ENCODE measurements around the gene TMEM60. TPM values are rescaled to one million over a fixed set of nuclear protein-coding genes. Genes with fewer than 3 reads are reported as not detected.
A peak's percentile ranks its signal among the peaks of the same experiment; 100 is the strongest.
"Not testable (repeated sequence)": the region's sequence is repeated elsewhere in the genome, so short reads cannot be mapped to it uniquely, and the experiment has no call there.

The TMEM60 gene
- total RNA-seq, 2 donors from 2014 or later, result 9.6 TPM; not detected in 1

DNA sequence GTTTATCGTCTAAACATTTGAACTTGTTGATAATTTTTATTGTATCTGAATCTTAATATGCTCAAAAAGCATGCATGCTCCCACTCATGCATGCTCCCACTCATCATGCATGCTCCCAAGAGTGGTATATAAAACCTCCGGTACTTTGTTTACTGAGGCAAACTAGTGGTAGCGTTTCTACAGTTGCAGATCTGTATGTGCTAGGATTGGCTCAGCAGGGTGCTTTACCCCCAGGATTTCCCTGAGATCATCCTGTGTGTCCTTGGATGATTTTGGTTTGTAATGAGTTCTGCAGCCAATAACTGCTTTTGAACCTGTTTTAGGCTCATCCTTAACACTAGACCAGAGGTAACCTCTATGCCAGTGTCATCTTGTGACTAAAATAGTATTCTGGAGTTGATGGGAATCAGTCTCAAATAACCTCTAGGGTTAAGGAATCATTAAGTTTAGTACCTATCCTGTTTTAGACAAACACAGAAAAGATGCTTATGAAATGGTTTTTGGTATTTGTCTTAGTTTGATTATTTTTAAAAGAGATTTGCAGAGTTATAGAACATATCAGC lies 40.8 kb upstream of the TMEM60 start:
- Histone ChIP-seq H3K4me1 (peaks cover 17% of the 10 kb centered on the region), H3K36me3 (replicated peaks in 1 of 2; ENCODE audit: insufficient read depth in 1 of 2, low read depth in 2 of 2) (no peaks in the 10 kb centered on the region), H3K9me3 (no peaks in the 10 kb centered on the region), H3K4me3 (no peak overlapping the region), H3K27me3 (no peaks in the 10 kb centered on the region), H3K27ac (no peak overlapping the region)
- ATAC-seq, result no peak
- TF ChIP-seq, protein P1, sequence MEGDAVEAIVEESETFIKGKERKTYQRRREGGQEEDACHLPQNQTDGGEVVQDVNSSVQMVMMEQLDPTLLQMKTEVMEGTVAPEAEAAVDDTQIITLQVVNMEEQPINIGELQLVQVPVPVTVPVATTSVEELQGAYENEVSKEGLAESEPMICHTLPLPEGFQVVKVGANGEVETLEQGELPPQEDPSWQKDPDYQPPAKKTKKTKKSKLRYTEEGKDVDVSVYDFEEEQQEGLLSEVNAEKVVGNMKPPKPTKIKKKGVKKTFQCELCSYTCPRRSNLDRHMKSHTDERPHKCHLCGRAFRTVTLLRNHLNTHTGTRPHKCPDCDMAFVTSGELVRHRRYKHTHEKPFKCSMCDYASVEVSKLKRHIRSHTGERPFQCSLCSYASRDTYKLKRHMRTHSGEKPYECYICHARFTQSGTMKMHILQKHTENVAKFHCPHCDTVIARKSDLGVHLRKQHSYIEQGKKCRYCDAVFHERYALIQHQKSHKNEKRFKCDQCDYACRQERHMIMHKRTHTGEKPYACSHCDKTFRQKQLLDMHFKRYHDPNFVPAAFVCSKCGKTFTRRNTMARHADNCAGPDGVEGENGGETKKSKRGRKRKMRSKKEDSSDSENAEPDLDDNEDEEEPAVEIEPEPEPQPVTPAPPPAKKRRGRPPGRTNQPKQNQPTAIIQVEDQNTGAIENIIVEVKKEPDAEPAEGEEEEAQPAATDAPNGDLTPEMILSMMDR (IDR thresholded peaks at IDR 0.05), result no peak
- no peak for TF ChIP-seq POLR2A (IDR thresholded peaks at IDR 0.05)
- WGBS, 2 donors, result 43 to 47% methylated on average over 3 of the region's 3 CpGs
- no peak for DNase-seq
- intact Hi-C loops (cut with DNase I), result no loop called here

DNA sequence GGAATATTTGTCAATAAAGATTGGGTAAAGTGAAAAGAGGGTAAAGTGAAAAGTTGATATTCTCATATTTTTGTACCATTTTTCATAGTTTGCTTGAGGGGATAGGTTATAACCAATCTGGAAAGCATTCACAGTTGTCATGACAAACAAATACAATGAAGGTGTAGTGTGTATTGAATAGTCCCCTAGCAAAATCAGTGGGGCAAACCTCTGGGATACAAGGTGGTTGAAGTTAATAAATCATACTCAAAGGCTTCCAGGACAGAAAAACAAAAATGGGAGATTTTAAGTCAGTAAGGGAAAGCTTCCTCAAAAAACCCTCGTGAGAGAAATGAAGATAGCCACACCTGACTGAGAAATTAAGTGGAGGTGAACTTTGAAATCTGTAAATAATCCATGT lies 39.7 kb upstream of the TMEM60 start:
- DNase-seq (no peak), ATAC-seq (peak; percentile 35)
- TF ChIP-seq POLR2A (IDR thresholded peaks at IDR 0.05), result no peak
- TF ChIP-seq, protein P1 (IDR thresholded peaks at IDR 0.05), result no peak
- Histone ChIP-seq H3K36me3 (replicated peaks in 1 of 2; ENCODE audit: insufficient read depth in 1 of 2, low read depth in 2 of 2) (no peaks in the 10 kb centered on the region), H3K4me3 (no peak overlapping the region), H3K9me3 (no peaks in the 10 kb centered on the region), H3K27ac (peak overlapping the region in 1 of 4 donors; percentile 39), H3K4me1 (peaks cover 17% of the 10 kb centered on the region), H3K27me3 (no peaks in the 10 kb centered on the region)
- intact Hi-C loops (cut with DNase I), result no loop called here
- 25 to 37% methylated on average over 1 of the region's 1 CpG for WGBS, 2 donors

DNA sequence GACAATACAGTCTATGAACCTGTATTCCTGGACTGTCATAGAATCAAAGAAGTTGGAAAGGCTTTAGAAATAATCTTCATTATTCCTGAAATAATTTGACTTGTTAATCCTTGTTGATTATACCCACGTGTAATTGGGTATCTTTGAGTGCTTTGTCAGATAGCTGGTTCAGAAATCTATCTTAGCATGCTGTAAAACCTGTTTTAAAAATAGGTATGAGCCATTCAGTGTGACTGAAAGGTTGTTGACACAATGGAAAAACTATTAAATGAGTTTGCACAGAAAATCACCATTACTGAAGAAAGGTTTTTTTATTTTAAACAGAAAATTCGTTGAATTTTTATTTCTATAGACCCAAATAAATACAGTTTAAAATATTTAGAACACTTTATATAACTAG lies 39.0 kb upstream of the TMEM60 start:
- peak overlapping the region in 1 of 4 donors; percentile 39 for H3K27ac ChIP-seq
- no peaks in the 10 kb centered on the region for H3K9me3 ChIP-seq
- TF ChIP-seq POLR2A (IDR thresholded peaks at IDR 0.05), result no peak
- TF ChIP-seq, protein P1 (IDR thresholded peaks at IDR 0.05), result no peak
- H3K27me3 ChIP-seq, result no peaks in the 10 kb centered on the region
- ATAC-seq (peak; percentile 64), DNase-seq (no peak)
- peaks cover 17% of the 10 kb centered on the region for H3K4me1 ChIP-seq
- H3K4me3 ChIP-seq, result no peak overlapping the region
- intact Hi-C loops (cut with DNase I), result no loop called here
- WGBS, 2 donors, result 6 to 13% methylated on average over 2 of the region's 2 CpGs
- no peaks in the 10 kb centered on the region for H3K36me3 ChIP-seq (replicated peaks in 1 of 2; ENCODE audit: insufficient read depth in 1 of 2, low read depth in 2 of 2)

DNA sequence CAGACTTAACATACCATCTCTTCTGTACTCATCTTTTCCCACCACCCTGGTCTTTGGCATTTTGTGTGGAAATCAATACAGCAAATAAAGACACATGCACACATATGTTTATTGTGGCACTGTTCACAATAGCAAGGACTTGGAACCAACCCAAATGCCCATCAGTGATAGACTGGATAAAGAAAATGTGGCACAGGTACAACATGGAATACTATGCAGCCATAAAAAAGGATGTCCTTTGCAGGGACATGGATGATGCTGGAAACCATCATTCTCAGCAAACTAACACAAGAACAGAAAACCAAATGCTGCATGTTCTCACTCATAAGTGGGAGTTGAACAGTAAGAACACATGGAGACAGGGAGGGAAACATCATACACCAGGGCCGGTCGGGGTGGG lies 38.2 kb upstream of the TMEM60 start:
- intact Hi-C loops (cut with DNase I); H3K27ac ChIP-seq; ATAC-seq; DNase-seq; H3K36me3 ChIP-seq (replicated peaks in 1 of 2; ENCODE audit: insufficient read depth in 1 of 2, low read depth in 2 of 2); H3K4me3 ChIP-seq; H3K9me3 ChIP-seq; H3K27me3 ChIP-seq: not testable (repeated sequence)
- WGBS, 2 donors, result 94 to 100% methylated on average over 2 of the region's 2 CpGs
- H3K4me1 ChIP-seq, result peaks cover 21% of the 10 kb centered on the region

DNA sequence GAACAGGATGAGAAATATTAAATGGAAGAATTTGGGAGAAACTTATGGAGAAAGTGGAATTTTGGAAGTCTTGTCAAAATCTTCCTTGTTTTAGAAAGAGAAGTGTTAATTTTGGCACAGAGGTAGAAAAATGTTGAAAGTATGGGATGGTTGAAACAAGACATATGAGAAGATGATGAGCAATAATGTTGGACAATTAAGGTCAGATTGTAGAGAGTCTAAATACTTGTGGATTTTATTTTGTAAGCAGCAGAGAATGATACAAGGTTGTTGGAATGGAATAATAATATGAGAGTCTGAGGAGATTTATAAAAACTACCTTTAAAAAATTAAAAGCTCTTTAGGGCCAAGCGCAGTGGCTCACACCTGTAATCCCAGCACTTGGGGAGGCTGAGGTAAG lies 34.9 kb upstream of the TMEM60 start:
- WGBS, 2 donors, result 88 to 96% methylated on average over 1 of the region's 1 CpG
- intact Hi-C loops (cut with DNase I), result no loop called here
- Histone ChIP-seq H3K36me3 (replicated peaks in 1 of 2; ENCODE audit: insufficient read depth in 1 of 2, low read depth in 2 of 2) (no peaks in the 10 kb centered on the region), H3K4me3 (no peak overlapping the region), H3K27me3 (no peaks in the 10 kb centered on the region), H3K27ac (no peak overlapping the region), H3K9me3 (no peaks in the 10 kb centered on the region), H3K4me1 (peaks cover 17% of the 10 kb centered on the region)
- ATAC-seq, result no peak
- no peak for DNase-seq
- TF ChIP-seq POLR2A (IDR thresholded peaks at IDR 0.05), result no peak
- TF ChIP-seq, protein P1 (IDR thresholded peaks at IDR 0.05), result no peak

Data from body of pancreas (tissue), 4 donors.